ENCODE results near the gene EFNA5. TPM values are rescaled to one million over a fixed set of nuclear protein-coding genes. Genes with fewer than 3 reads are reported as not detected.

The EFNA5 gene
- total and polyA plus RNA-seq, 2 experiments from 2014 or later: 8.5 to 18.8 TPM

DNA sequence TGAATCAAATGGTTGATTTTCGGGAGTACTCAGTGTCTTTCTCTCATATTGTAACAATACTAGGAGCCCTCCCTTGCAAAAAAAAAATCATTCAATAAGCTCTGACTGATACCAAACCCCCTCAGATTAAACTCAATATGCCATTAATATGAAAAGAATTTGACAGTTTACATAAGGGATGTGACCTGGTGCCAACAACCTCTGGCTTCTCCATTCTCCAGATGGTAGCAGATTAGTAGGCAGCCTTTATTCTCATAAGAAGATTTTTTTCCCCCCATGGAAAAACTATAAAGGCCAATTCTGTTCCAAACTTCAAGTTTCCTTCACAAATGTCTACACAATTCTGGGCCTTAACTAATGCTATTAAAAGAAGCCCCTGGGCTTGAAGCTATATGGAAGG lies 96.5 kb downstream of the EFNA5 start:
- WGBS (ENCODE audit: low lambda C conversion rate, missing lambda C conversion rate): 86% methylated on average over 1 of the region's 1 CpG
- H4K20me1 ChIP-seq (ENCODE audit: insufficient read depth, poor library complexity, severe bottlenecking): no peaks in the 10 kb centered on the region
- no peaks in the 10 kb centered on the region for H3K9me3 ChIP-seq (ENCODE audit: low read depth)
- peaks cover 25% of the 10 kb centered on the region for H3K4me1 ChIP-seq (ENCODE audit: insufficient read depth)
- TF ChIP-seq EZH2 (IDR thresholded peaks at IDR 0.05; ENCODE audit: borderline replicate concordance) (no peak), EZH2phosphoT487 (IDR thresholded peaks at IDR 0.05; ENCODE audit: low read depth, severe bottlenecking, unreplicated experiment) (no peak)
- TF ChIP-seq, protein P1, sequence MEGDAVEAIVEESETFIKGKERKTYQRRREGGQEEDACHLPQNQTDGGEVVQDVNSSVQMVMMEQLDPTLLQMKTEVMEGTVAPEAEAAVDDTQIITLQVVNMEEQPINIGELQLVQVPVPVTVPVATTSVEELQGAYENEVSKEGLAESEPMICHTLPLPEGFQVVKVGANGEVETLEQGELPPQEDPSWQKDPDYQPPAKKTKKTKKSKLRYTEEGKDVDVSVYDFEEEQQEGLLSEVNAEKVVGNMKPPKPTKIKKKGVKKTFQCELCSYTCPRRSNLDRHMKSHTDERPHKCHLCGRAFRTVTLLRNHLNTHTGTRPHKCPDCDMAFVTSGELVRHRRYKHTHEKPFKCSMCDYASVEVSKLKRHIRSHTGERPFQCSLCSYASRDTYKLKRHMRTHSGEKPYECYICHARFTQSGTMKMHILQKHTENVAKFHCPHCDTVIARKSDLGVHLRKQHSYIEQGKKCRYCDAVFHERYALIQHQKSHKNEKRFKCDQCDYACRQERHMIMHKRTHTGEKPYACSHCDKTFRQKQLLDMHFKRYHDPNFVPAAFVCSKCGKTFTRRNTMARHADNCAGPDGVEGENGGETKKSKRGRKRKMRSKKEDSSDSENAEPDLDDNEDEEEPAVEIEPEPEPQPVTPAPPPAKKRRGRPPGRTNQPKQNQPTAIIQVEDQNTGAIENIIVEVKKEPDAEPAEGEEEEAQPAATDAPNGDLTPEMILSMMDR (IDR thresholded peaks at IDR 0.05; ENCODE audit: poor library complexity): no peak
- H3K9me2 ChIP-seq (replicated peaks; ENCODE audit: insufficient read depth): no peaks in the 10 kb centered on the region
- H3K79me2 ChIP-seq: peaks cover 71% of the 10 kb centered on the region
- no peaks in the 10 kb centered on the region for H3K27me3 ChIP-seq
- no peaks in the 10 kb centered on the region for H3K36me3 ChIP-seq (replicated peaks; ENCODE audit: insufficient read depth, low read depth)
- H3K27ac ChIP-seq: no peak overlapping the region
- DNase-seq (ENCODE audit: low spot score): no peak
- no peak overlapping the region for H2AFZ ChIP-seq
- no peak overlapping the region for H3K4me2 ChIP-seq
- no peak overlapping the region for H3K4me3 ChIP-seq

DNA sequence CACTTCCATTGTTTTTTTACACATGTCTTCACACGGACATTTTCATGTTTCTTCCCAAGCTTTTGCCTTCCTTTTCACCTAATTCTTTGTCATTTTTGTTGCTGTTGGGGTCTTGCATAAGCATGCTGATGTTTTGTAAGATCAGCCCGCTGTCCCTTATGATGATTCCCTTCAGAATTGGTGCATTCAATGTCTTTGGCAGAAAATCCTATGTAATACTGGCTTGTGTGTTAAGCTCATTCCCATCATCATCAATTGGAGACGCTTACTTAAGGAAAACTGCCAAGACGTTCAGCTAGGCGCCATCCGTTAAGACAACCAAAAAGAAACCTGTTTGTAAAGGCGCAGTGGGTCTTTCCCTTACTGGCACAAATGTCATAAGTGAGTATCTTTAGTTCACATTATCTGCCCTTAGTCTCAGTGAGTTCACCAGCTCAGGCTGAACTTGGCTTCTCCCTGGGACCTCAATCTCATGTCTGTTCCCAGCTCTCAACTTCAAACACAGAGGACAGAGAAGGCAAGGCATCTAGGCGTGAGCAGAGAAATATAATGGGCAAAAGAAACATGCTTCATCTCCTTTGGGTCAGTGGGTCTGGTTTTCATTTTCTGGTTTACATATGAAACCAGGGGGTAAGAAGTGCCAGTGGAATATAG lies 97.9 kb downstream of the EFNA5 start:
- 82% methylated on average over 8 of the region's 8 CpGs for WGBS (ENCODE audit: low lambda C conversion rate, missing lambda C conversion rate)
- Histone ChIP-seq H3K4me2 (peak overlapping the region; percentile 81), H4K20me1 (ENCODE audit: insufficient read depth, poor library complexity, severe bottlenecking) (no peaks in the 10 kb centered on the region), H3K4me1 (ENCODE audit: insufficient read depth) (peaks cover 25% of the 10 kb centered on the region), H3K9me3 (ENCODE audit: low read depth) (no peaks in the 10 kb centered on the region), H2AFZ (no peak overlapping the region), H3K79me2 (peaks cover 70% of the 10 kb centered on the region), H3K4me3 (no peak overlapping the region), H3K9me2 (replicated peaks; ENCODE audit: insufficient read depth) (no peaks in the 10 kb centered on the region), H3K36me3 (replicated peaks; ENCODE audit: insufficient read depth, low read depth) (no peaks in the 10 kb centered on the region), H3K27me3 (no peaks in the 10 kb centered on the region), H3K27ac (peak overlapping the region; percentile 5)
- TF ChIP-seq EZH2phosphoT487 (IDR thresholded peaks at IDR 0.05; ENCODE audit: low read depth, severe bottlenecking, unreplicated experiment) (no peak), EZH2 (IDR thresholded peaks at IDR 0.05; ENCODE audit: borderline replicate concordance) (no peak)
- TF ChIP-seq, protein P1 (IDR thresholded peaks at IDR 0.05; ENCODE audit: poor library complexity): no peak
- no peak for DNase-seq (ENCODE audit: low spot score)

DNA sequence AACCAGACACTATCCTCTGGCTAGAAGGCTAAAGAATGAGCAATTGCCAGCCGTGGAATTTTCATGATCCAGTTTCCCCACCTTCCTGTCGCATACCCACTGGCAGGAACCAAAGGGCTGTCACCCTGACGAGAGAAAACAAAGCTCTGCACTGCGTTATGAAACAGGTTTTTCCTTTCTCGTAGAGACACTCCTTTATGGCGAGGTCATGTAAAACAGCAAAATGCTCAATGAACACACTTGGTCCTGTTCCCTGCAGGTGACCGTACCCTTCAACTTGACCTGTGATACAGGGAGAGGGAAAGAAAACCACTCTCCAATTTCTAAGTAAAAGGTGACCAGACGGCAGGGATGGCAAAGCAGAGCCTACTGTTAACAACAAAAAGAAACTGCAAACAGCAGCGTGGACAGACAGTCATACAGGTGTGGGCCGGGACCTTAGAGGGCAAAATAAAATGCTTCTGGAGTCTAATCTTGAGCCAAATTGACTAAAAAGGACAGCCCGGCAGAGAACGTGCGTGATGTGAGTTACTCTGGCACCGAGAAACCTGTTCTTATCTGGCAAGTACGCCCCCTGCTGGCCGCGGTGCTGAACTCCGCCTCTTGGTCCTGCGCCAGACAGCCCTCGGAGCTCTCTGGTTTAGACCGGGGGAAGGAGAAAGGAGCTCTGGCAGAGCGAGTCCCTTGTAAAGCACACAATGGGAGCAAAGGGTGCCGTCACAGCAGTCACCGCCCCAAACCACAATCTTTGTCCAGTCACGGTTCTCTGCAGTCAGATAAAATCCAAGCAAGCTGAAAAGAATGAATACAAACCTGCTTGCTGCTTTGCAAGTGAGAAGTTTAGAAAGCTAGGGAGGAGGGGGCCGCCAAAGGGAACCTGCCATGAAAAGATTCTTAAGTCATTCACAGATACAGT lies 98.9 kb downstream of the EFNA5 start:
- peak; percentile 95 for DNase-seq (ENCODE audit: low spot score)
- Histone ChIP-seq H3K4me3 (peak overlapping the region; percentile 27), H3K4me1 (ENCODE audit: insufficient read depth) (peaks cover 25% of the 10 kb centered on the region), H3K79me2 (peaks cover 72% of the 10 kb centered on the region), H4K20me1 (ENCODE audit: insufficient read depth, poor library complexity, severe bottlenecking) (no peaks in the 10 kb centered on the region), H3K4me2 (peak overlapping the region; percentile 81), H3K27me3 (no peaks in the 10 kb centered on the region), H3K27ac (peak overlapping the region; percentile 89), H3K9me3 (ENCODE audit: low read depth) (no peaks in the 10 kb centered on the region), H2AFZ (peak overlapping the region; percentile 44), H3K9me2 (replicated peaks; ENCODE audit: insufficient read depth) (no peaks in the 10 kb centered on the region), H3K36me3 (replicated peaks; ENCODE audit: insufficient read depth, low read depth) (no peaks in the 10 kb centered on the region)
- no peak for TF ChIP-seq EZH2 (IDR thresholded peaks at IDR 0.05; ENCODE audit: borderline replicate concordance)
- TF ChIP-seq, protein P1 (IDR thresholded peaks at IDR 0.05; ENCODE audit: poor library complexity): peak; percentile 95
- WGBS (ENCODE audit: low lambda C conversion rate, missing lambda C conversion rate): 9% methylated on average over 26 of the region's 26 CpGs
